Limb (tissue), 2 donors: ENCODE results near the gene ST6GAL1.

Experiments used
- DNase-seq, 2 donors: peaks; one replicate each; pipeline ENCODE4 v3.0.0-alpha.2; 2016; ENCODE audit errors: extremely low spot score in 2 of 2

Gene ST6GAL1

DNA sequence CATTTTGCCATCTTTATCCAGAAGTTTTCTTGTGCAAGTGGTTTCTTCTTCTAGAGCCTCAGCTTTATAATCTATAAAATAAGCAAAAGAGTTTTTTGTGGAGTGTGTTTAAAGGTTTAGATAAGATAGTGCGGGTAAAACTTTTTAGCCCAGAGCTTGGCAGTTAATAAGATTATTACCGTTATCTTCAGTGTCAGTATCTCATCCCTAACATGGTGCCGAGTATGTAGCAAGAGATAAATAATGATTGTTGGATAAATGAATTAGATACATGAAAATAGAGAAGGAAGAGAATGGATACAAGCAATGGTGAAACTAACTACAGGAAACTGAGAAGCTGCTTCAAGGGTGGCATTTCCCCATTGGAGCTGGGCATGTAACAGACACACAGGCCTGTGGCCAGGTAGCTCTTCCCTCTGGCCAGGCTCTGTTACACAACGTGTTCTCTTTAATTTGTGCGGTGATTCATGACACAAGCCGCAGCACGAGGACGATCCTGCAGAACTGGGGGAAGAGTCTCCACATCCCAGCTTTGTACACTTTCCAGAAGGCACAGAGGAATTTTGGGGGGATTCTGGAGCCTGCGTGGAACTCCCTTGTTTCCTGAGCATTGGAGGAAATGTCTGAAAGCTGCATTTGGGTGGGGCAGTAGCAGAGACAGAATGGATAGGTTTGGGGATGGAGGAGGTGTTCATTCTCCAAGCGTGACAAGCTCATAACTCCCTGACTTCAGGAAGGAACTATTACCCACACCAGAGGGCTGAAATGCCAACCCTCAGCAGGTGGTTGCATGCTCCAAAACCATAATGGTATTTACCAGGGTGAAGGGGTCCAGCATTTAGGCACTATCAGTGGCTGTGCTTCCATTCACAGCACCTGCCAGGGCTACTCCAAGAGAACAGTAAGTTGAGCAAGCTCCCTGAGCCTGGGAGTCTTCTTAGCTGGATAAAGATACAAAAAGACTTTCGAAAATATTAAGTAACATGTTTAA lies 14.2 kb upstream of the ST6GAL1 start:
- no peak for DNase-seq

DNA sequence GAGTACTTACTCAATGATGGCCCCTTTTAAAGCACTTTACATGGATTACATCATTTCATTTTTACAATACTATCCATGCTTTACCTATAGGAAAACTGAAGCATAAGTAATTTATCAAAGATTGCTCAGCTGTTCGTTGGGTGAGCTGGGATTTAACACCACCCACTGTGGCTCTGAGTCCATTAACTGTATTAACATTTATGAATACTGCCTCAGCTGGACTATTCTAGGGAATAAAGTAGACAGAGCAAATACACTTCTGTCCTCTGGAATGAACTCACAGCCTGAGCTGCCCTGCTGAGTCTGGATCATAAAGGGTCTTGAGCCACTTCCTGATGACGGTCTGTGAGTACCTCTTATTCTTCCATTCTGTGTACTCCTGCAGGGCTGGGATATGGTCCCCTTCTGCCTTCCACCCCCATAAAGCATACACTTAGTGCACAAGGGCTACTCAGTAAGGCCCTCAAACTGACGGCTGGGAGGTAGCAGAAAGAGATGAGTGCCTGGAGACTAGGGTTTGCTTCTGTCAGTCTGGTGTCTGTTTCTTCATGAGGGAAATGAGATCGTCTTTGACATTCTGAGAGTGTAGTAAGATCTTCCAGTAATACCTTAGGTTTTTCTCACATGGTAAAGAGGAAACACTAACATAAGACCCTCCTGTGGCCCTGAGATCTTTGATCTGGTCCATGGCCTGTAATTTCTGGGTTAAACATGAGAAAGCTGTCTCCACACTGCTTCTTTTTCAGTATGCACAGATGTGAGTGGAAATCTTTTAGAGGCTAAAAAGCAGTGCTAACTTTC lies 12.6 kb upstream of the ST6GAL1 start:
- DNase-seq = no peak

DNA sequence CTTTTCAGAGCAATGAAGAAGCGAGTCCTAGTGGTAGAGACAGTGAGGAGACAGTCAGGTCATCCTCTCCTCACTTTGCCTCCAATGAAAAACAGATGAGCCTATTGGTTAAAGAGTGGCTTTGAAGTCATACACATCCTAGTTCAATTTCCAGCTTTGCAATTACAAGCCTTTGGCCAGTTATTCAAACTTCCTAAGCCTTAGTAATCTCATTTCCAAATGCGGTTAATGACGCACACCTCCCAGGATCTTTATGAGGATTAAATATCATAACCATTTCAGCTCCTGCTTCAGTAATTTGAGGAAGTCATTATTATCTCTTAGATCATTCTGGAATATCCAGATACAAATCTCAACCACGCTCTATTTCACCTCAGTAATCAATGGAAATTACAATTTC lies 10.0 kb upstream of the ST6GAL1 start:
- DNase-seq = no peak

DNA sequence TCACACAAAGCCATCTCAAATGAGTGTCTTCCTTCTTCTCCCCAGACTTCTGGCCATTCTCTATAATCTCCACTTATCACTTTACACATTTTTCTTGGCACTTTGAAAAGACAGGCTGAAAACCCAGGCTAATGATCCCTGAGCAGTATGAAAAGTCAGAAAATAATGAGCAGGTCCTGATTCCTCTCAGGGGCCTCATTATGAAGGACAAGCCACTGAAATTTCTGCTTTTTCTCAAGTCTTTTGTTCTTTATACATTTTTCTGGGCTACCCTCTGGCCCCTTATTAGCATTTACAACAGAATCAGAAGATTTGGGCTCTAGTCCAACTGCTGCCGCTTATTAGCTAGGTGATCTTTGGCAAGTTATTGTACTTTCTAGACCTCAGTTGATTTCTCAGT lies 9.5 kb upstream of the ST6GAL1 start:
- DNase-seq = no peak

DNA sequence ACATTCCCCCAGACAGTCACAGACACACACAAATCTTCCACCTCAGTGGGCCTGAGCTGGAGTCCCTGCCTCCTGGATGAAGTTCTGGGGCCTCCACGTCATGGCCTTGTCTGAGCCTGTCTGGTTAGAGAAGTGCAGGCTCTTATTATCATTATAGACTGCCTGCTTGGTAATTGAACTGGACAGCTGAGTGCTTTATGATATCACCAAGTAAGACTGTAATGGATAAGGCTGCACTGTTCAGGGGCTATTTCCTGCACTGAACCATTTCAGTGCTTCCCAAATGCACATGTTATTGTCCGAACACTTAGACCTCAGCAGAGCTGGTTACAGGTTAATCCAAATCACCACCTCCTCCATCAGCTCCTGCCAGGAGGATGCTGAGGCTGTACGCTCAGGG lies 8.7 kb upstream of the ST6GAL1 start:
- DNase-seq = no peak

DNA sequence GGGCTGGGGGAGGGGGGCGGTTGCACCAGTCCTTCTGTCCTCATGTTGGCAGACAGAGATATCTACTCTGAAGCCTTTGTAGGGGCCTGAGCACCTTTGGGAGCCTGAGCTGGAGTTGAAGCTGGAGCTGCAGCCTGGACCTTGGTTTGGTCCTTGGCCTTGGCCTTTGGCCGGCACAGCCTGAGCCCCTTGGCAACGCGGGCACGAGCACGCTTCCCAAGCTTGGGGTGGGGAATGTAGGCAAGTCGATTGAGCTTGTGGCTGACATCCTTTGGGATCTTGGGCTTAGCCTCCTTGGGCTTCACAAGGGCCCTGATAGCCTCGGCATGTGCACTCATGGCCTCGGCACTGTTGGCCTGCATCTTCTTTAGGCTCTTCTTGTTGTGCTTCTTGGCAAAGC lies 8.1 kb upstream of the ST6GAL1 start:
- DNase-seq = no peak

DNA sequence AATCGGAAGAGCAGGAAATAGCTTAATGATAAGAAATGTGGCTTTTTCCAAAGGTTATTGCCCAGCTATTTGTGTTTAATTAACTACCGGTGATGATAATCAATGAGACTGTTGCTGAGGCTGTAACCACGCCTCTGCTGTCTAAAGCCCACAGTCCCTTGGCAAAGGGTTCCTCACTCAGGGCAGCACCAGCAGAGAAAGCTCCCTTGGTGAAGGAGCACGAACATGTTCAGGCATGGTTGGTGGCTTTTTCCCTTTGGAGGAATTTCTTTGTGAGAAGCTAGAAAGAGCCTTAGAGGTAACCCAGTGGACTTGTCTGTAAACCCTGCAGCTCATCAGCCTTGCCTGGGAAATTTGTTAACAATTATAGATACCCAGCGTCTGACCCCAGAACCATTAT lies 7.5 kb upstream of the ST6GAL1 start:
- DNase-seq = no peak

DNA sequence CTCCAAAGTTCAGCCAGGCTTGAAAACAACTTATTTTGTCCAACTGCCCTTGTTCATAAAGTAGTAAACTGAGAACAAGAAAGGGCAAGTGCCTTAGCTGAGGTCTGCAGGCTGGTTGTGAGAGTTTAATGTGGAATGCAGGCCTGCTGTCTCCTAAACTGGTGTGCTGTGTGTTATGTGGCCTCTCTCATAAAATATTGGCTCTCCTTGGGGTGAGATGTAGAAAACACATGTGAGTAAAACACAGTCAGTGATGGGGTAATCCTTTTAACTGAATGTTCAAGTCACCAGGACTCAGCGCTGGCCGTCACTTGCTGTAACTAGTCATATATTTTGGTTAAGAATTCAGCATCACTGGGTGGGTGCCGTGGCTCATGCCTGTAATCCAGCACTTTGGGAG lies 7.1 kb upstream of the ST6GAL1 start:
- no peak for DNase-seq

DNA sequence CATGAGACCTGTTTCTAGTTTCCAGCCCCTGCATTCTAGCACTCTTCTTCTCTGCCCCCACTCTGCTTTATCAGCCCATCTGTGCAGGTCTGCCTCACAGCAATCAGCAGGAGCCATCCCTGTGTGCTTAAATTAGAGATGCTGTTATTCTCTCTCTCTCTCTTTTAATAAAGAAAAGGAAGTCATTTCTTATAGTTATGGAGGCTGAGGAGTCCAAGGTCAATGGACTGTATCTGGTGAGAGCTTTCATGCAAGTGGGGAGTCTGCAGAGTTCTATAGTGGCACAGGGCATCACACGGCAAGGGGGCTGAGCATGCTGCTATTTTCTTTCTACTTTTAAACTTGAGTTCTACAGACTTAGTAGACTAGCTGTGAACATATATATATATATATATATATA lies 4.5 kb upstream of the ST6GAL1 start:
- no peak for DNase-seq

DNA sequence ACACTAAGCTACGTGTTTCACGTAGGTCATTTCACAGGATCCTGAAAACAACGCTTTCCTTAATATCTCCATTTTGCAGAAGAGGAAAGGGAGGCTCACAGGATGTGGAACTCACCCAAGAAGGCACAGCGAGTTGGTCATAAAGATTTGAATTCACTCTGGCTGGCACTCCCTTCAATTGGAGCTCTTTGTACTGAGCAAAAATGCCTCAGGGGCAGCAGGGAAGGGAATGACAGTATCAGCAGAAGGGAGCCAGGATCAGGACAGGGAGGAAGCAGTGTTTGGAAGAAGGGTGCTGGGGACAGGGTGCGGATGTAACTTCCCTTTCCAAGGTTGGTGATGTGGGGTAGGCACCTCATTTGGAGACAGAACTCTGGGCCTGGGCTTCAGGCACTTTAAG lies 1.1 kb upstream of the ST6GAL1 start:
- no peak for DNase-seq

DNA sequence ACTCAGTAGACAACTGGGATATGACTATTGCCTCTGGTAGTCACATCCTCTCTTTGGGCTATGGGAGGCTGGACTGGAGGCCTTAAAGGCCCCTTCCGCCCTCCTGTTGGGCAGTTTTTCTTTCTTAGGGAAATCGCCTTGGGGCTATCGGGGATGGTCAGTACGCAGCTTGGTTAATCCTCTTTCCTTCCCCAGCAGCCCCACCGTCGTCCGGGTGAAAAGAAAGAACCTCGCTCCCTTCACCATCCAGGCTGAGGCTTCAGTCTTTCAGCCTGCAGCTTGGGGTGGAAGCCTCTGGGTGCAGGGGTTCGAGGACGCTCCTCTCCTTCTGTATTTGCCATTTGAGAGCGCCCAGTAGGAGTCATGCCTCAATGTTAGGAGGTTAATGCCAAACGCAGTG lies 641 bp upstream of the ST6GAL1 start:
- no peak for DNase-seq

DNA sequence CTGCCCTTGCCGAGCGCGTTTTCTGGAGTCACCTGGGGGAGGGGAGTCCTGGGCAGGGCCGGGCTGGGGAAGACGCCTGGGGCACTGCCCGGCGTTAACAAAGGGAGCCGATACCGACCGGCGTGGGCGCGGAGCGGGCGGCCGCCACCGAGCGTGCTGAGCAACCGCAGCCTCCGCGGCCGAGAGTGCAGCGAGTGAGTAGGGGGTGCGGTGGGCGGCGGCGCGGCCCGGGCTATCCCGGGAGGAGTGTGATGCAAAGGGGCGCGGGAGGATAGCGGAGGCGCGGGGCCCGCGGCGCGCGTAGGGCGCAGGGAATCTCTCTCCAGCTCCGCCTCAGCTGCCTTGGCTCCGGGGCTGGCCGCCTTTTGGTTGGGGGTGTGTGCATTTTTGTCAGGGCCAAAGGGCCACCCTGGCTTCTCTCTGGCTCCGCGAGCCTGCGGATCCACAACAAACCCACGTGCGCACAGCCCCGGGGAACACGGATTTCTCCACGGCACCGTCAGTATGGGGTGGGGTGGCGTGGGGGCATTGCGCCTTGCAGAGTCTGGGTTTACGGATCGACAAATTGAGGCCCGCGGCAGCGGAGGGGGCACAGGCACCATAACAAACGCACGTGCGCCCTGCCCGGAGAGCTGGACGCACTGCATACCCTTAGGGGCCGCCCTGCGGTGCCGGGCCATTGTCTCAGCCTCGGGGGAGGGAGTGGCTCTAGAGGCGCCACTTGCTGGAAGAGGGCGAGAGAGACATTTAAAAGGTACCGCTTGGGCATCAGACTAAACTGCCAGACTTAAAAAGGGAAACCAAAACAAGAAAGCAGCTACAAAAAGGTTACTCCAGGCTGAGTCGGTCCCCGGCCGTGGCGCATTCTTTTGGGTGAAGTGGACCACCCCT lies 560 bp downstream of the ST6GAL1 start:
- DNase-seq = peak in 1 of 2 donors; percentile 78

DNA sequence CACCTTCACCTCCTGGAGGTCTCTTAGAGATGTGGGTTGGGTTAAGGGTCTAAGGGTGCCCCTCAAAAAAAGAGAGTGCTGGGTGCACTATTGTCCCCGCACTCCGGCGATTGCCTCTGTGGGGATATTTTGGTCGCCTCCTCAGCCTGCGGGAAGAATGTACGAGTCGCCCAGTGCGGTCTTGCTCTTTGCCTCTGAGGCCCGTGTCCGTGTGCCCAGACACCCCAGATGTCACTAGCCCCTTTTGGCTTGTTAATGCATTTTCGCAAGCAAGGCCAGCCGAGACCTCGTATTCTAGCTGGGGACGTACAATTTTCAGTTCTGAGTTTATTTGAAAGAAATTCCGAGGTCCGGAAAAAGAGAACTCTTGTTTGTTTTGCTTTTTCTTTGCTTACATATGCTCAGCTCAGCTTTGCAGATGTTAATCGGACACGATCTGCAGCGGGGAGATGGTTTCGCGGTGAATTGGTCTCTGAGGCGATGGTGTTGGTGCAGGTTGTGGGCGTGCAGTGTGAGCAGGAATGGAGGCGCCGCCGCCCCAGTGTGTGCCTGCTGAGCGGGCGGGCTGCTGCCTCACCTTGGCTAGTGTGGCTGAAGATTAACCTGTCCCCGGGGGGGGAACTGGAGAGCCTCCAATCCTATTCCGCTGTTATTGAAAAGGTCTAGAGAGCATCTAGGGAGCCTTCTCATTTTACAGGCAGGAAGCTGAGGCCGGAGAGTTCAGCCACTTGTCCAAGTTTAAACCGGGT lies 1.4 kb downstream of the ST6GAL1 start:
- peak in 1 of 2 donors; percentile 59 for DNase-seq

DNA sequence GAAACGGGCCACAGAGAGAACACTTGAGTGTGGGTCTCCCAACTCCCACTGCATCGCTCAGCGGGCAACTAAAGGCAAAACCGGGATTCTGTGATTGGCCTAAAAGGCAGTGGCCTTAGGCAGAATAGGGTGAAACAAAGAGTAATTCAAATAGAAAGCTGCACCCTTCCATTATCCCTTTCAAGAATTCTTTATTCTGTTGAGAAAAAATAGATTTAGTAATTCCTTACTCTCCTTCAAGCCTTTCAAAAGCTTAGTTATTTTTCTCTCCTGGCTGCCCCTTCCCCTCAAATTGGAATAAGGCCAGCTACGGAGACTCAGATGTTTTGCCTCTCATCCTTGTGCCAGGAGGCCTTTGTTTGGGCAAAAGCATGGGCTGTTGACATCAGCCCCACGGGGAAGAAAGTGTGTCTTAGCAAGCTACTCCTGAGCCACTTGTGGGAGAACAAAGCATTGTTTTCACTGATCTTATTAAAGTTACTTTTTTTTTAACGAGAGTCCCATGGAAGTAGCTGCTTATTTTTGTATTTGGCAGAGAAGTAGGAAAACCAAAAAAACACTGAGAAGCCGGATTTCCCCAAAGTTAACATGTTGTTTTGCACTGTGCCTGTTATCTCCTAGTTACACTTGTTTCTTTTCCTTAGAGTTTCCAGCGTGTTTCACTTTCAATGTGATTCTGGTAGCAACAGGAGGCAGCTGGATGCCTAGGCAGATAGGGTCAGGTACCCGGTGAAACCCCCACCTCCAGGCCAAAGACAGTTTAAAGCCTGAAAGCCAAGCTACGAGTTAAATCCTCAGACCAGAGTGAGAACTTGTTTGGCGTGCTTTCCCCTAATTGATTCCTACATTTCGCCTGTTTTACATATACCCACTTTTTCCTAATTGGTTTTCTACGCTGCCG lies 2.2 kb downstream of the ST6GAL1 start:
- DNase-seq = peak in 1 of 2 donors; percentile 32

DNA sequence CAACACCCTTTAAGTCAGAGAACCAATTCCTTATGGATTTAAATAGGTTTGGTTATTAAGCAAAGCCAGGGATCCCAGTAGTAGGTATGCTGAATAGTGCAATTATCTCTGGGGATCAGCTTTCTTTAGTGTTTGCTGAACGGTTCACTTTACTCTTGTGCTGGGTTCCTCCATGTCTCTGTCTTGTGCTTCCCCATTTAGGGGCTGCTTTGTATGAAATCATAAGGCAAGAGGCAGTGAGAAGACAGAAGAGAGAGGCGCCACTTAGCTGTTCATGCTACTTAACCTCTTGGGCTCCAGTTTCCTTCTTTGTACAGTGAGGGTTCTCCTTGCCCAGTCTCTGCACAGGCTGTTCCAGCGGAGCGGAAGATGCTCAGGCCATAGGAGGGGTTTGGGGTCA lies 3.5 kb downstream of the ST6GAL1 start:
- DNase-seq = no peak

DNA sequence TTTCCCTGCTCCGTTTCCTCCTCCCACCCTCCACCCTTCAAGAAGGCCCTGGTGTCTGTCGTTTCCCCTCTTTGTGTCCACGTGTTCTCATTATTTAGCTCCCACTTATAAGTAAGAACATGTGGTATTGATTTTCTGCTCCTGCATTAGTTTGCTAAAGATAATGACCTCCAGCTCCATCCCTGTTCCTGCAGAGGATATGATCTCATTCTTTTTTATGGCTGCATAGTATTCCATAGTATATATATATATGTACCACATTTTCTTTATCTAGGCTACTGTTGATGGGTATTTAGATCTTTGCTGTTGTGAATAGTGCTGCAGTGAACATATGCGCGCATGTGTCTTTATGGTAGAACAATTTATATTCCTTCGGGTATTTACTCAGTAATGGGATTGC lies 4.8 kb downstream of the ST6GAL1 start:
- no peak for DNase-seq

DNA sequence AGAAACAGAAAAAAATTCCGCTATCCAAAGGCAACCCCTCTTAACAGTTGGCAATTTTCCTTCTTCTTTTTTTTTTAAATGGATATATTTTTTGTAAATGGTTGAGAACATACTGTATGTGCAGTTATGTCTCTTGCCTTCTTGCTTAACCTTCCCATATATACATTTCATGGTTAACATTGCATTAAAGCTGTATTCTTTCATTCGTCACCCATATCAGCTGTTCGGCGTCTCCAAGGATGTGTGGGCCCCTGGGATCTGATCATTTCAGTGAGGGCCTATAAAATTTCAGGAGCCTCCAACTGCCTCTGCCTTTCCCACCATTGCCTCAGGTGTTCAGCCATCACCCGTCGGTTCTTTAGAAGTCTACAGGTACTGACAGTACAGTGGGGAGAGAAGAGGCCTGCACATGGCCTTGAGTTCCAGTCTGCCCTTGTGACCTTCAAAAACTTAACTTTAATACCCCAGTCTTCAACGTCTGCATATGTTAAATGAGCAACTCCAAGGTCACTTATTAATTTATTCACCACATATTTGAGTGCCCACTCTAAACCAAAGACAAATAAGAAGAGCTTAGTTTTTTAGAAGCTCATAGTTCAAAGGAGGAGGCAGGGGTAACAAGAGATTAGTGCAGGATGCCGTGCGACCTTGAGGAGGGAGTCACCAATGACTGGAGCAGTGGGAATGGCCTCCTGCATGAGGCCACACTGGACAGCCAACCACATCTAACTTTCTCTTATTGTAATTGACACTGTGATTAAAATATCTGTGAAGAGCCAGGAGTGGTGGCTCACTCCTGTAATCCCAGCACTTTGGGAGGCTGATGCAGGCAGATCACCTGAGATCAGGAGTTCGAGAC lies 6.9 kb downstream of the ST6GAL1 start:
- DNase-seq = no peak

DNA sequence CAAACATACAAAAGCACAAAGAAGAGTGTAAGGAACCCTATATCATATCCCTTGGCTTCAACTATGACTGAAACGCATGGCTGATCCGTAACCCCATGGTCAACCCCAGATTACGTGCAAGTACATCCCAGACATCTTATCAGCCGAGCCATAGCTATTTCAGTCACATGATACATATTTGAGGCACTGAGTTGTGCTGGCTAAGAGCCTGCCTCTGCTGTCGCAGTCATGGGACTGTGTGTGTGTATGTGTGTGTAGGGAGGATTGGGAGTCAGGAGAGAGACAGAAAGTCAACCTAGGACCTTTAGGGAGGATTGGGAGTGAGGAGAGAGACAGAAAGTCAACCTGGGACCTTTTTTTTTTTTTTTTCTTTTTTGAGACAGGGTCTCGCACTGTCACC lies 8.4 kb downstream of the ST6GAL1 start:
- DNase-seq = no peak

DNA sequence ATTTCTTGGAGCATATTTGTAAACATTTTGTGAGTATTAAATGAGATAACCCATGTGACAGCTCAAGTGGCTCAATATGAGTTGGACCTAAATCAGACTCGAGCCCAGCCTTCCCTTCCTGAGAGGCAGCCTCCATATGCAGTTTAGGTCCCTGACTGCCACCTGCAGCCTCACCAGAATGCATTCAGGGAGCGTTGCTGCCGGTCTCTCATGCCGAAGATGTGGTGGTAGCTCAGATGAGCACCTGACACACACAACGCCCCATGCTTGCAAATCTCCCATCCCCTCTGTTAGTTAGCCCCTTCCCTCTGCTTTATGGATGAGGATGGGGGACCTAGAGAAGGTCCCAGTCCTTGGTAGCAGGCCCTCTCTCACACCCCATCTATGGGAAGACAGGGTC lies 9.2 kb downstream of the ST6GAL1 start:
- DNase-seq = no peak
